Endometrium (tissue), 2 donors: ENCODE data around the gene CBLB.

Experiments
- FAIRE-seq: peaks from 2 replicates; lab custom pipeline; 2012; peaks lifted over from hg19 to GRCh38; lab: Jason Lieb, UNC
- donor health status: control.
- donor health status: control.

CBLB gene

DNA sequence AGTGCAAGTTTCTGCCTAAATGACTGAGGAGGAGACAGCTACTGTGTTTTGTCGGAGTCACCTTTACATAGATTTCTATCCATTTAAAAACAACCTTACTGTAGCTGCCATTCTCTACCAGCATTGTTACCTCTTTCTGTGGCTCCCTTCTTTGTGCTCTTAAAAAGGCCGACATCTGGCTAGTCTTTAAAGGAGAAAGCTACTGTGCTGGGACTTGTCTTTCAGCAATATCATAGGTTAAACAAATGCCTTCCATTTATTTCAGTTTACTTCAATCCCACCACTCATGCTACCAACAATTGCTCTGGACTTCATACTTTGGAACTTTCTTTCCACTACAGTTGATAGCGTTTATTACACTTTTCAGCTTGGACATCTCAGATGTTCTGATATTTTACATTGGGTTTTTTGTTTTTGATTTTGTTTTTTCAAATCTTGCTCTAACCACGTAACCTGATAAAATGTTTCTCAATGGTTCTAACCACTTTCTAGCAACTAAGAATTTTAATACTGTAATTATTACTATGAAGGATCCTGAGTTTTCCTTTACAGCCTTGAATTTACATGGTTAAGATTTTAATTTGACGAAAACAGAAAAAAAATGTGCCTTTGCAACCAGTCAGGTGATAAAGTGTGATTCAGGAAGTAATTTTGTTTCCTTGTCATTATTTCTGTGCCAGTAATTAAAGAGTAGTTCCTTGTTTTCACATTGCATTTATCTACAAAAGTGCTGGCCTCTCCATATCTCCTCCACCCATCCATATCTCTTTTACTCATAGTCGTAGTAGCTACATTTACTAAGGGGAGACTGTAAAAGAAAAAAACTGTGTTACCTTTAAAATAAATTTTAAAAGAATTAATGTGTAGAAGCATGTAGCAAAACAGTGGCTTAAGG is 1.3 kb upstream of the CBLB start:
- FAIRE-seq = no peak

DNA sequence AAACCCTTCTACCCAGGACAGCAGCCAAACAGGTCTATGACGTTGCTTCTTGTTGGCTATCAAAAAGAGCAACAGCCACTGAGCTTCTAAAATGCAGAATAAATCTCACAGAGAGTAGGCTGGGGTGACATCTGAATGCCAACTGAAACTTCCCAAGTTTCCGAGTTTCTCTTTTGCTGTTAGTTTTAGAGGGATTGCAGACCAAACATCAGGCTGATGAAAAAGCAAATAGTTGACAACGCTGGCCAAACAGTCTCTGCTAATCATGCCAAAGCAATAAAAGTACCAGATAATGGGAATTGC is 670 bp upstream of the CBLB start:
- no peak for FAIRE-seq

DNA sequence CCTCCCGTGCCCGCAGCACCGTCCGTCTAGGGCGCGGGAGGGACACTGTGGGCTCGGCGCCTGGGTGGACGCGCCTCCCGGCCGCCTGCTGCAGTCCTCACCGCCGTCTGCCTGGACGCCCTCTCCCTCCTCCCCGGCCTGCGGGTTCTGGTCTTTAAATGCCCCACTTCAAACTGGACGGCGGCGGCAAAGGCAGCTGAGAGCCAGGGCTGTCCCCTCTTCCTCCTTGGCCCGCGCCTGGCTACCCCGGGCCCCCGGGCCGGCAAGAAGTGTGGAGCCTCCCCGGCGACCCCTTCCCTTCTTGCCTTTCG is 426 bp downstream of the CBLB start:
- FAIRE-seq = no peak

DNA sequence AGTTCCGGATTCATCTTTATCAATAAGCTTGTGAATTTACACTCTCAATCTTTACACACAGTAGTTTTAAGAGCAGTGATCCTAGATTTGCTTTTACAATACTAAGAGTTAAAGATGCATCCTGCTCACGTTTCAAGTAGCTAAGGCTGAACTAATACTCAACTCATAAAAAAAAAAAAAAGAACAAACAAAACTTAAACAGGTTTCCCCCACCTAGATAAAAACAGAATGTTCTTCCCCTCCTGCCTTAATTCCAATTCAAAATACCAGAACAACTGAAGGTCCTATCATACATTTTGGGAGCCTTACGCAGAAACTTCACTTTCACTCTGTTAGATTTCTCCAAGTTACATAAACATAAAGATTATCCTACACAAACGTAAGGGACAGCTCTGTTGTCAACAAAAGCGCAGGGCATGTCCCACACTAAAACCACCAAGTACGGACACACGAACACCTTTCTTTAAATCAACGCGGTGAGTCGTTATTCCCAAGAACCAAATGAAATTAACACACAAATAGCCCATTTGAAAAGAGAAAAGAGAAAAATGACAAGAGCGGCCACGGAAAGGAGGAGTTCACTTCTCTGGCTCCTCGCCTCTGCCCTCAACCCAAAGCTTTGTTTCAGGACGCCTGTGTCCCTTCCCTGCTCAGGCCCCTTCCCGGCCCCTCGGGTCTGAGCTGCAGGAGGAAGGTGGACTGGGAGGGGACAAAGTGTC is 941 bp downstream of the CBLB start:
- FAIRE-seq = no peak

DNA sequence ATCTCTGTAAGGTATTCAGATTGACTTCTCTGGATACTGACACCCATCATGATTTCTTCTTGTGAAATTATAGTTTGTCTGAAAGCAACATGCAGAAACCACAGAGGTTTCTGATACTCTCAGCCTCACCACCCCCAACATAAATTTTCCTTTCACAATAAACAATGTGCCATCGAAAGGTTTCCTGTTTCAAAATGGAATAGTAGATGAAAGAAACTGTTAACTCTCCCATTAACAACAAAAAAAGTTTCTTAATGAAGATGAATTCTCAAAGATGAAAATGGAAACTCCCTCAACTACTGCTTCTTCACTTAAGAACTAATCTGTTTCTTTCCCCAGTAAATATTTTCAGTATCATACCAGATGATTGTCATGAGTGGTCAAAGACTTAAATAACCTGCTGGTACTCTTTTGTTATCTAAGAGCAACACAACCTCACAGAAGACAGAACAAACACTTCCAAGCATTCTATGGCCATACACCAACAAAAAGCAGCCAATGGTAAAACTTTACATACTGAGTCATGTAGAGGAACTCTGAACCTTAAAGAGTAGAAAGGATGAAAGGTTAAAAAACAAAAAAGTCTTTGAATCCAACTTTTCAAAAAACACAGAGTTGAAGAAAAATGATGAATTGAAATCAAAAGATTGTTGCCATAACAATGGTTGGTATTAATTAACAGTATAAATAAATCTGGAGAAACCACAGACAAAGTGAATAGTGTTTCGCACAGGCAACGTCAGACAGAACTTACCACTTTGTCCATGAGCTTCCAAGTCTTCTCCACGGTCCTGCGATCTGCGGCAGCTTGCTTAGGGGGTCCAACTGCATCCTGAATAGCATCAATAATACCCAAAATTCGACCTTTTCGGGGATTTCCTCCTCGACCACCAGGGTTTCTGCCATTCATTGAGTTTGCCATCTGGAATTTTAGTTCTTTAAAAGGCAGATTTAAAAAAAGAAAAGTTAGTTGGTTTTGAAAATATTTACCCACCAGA is 1.9 kb downstream of the CBLB start:
- FAIRE-seq = no peak

DNA sequence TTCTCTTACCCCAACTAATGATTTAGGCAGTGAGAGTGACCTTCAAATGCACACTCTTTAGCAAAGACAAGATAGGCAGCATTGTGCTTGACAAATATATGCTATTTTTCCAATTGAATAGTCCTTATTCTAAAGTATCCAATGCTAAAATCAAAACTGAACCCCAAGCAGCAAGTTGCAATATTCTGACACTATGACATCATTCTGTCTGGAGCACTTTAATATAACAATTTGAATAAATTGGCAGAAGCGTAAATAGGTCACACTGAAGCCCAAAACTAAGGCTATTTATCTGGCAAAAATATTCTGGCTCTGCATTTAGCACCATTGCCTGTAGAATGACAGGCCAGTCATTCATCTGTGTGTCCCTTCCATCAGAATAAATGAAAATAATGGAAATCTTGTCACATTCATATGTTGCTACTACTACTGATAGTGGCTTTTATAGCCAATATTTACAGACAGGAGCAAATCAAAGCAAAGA is 2.9 kb downstream of the CBLB start:
- no peak for FAIRE-seq

DNA sequence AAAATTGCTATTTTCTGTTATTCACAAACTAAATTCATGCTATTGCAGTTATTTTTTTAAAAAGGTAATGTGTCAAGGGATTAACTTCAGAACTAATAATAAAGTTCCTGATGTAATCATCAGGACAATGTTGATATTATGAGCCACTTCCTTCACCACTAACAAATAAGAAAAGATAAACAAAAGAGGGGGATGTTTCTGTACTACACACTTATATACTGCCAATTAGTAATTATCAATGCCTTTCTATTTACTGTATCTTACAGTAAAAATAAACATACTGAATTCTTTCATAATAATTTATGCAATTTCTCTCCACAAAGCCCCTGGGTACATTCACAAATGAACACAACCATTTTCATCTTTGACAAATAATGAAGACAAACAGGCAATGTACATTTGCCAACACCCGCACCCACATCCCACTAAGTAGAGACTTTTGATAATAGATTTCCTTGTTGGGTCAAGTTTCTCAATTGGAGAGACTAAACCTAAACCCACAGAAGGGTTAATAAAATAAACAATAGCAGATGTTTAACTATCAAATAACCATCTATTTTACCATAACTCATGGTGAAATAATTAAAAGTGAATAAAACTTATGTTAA is 3.7 kb downstream of the CBLB start:
- no peak for FAIRE-seq

DNA sequence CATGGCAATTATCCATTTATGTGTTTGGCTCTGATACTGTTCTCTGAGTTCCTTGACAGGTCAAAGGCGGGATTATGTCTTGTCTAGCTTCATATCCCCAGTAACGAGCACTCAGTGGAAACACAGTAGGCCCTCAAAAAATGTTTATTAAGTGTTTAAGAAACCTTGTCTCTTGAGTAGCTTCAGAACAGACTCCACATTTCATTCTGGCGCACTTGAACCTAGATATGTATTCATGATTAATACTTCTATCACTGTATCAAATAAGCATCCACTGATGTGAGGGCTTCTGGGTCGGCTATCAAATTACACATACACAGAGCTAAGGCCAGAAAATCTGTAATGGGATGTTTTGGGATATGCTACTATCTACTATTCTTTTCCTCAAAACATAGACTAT is 4.6 kb downstream of the CBLB start:
- FAIRE-seq = no peak

DNA sequence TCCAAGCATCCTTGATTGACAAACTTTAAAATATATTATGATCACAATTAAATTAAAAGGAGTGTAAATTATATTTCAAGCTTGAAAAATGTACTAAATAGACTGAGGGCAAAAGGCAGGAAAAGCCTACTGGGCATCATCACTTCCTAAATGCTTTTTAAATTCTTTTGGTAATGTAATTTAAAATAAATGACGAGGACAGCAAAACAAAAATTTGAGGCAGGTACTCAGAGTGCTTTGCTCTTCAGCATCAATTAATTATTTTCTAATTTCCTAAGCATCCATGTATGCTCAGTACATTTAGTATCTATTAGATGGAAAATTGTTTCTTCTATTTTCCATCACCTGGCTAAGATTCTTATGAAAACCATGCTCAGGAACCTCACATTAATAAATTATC is 5.2 kb downstream of the CBLB start:
- FAIRE-seq = no peak

DNA sequence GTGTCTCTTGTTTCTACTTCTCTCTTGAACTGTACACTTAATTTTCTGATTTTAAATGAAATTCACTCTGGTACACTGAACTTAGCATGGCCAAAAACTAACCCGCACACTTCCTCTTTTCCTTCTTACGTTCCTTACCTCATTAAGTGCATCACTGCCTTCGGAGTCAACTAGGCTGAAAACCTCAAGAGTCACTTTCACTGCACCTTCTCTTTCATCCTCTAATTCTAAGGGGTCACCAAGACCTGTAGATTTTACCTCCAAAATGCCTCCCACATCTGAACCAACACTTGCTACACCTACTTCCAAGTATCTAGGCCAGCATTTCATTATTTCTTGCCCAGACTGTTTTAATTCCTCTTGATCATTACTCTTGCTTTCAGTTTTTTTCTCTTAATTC is 6.6 kb downstream of the CBLB start:
- no peak for FAIRE-seq

DNA sequence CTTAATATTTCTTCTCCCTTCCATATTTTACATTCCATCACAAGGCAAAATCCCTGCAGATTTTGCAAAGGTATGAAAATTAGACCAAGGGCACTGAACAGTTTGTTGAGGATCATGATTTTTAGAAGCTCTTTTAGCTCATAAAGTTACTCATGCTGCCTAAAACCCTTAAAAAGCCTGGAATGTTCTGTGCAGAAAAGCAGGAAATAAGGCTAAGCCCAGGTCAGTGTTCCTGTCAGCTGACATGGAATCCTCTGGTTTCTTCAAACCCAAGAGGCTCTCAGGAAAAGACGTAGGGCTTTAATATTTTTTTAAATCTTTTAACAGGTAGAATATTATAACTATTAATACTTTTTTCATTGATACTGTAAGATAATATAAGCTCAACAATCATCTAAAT is 8.2 kb downstream of the CBLB start:
- FAIRE-seq = no peak

DNA sequence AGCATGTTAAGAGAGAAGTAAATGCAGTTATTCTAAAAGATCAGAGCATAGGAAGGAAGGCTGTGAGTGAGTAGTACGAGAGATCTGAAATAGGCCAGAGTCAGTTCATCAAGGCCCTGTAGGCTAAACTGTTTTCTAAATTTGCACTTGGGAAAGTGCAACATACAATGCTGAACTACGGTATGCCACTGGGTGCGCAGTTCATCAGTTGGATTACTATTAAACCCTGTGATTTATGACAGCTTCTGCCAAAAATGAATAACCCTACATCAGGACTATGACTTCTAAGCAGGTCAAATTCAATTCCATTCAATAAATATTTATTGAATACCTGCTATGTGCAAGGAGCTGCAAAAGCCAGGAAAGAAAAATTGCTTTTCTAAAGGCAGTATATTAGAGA is 10.8 kb downstream of the CBLB start:
- FAIRE-seq = no peak

DNA sequence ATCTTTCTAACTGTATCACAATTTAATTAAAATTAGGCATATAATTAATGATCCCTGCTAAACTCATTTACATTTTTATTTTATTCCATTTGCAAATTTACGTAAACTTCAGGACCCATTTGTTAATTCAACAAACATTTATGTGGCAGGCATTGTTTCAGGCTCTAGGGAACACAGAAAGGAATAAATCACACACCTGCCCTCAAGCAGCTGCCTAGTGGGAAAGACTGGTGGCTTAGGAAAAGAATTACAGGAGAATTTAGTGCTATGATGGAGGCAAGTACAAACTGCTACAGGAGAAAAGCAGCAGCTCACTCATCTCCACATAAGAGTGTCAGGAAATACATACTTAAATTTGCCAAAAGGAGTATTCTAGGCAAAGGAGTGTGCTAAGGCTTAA is 11.2 kb downstream of the CBLB start:
- no peak for FAIRE-seq

DNA sequence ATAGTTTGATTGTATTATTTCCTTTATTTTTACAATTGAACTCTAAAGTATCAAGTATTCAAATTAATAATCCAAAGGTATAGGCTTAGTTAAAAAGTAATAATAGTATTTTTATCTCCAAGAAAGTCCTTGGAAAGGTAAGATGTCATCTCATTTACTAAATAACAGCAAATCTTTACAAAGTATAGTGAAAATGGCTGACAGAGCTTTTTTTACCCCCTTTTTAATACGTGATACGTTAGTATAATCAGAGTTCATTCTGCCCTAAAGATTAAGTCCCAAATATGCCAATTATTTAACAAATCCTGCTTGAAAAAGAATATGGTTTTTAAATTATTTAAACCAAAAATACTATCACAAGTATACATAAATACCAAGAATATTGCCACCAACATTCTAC is 12.2 kb downstream of the CBLB start:
- no peak for FAIRE-seq

DNA sequence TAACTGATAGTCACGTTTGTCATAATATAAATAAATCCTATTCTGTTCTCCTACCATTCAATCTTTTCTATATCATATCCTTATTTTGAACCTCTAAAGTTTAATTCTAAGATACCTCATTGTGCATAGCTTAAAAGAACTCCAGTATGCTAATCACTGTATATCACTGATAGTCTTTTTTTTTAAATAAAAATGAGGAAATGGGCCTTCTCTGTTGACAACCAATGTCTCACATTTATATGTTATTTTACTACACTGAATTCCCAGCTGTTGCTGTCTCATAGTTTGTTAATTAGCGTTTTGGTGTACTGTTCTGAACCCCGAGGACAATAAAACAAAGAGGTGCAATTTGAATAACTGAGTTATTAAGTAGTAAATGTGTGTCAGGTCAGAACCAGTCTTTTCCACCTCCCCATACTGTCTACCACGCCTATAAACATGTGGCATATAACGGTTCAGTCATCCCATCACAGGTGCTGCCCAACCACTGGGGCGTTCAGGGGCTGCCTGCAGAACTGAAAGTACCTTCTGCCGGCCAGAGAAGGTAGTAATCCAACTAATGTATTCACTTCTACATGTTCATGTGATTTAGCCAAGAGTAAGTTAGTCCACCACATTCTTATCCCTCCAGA is 14.9 kb downstream of the CBLB start:
- peak; percentile 48 for FAIRE-seq

DNA sequence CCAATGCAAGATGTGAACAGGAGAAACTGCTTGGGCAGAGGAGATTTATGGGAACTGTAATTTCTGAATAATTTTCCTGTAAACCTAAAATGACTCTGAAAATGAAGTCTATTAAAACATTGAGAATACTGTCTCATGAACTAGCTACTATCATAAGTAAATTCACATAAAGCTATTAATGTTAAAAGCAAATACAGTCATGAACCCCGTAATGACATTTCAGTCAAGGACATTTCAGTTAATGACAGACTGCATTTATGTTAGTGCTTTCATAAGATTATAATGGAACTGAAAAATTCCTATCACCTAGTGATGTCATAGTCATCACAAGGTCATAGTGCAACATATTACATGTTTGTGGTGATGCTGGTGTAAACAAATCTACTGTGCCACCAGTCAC is 17.2 kb downstream of the CBLB start:
- FAIRE-seq = peak; percentile 8

DNA sequence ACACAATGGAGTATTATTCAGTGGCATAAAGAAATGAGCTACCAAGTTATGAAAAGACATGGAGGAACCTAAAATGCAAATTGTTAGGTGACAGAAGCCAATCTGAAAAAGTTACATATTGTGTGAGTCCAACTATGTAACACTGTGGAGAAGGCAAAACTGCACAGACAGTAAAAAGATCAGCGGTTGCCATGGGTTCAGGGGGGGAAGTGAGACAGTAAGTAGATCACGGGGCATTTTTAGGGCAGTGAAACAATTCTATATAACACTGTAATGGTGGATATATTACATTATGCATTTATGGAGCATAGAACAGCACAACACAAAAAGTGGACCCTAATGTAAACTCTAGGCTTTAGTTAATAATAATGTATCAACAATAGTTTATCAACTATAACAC is 17.6 kb downstream of the CBLB start:
- FAIRE-seq = no peak

DNA sequence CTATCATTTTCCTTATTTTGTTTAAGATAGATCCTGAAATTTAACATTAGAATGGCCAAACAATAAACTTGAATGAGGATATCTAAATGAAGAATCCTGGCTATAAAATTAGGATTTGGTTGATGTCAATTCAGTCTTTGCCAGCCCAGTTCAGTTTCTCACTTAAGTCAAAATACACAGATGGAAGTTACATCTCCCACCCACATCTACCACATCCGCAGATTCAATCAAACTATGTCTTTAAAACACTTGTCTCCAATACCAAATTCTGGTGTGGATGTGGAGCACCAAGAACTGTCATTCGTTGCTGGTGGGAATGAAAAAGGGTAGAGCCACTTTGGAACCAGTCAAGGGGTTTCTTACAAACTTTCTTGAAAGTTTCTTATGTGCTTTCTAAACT is 18.2 kb downstream of the CBLB start:
- FAIRE-seq = no peak

DNA sequence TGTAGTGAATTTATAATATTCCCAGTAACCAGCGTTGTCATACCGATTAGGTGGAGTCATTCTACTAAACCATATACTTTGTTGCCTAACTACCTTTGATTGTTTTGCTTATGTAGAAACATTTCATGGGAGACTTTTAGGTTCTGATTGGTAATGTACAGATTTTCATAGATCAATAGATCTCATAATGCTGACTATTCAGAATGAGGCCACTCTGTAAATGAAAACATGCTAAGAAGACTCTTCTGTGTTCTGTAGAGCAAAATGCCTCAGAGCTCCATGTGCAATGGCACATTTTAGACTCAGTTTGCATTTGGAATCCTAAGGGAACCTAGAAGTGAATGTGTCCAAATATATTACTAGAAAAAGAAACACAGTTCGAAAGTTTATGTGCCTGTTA is 20.0 kb downstream of the CBLB start:
- FAIRE-seq = no peak

DNA sequence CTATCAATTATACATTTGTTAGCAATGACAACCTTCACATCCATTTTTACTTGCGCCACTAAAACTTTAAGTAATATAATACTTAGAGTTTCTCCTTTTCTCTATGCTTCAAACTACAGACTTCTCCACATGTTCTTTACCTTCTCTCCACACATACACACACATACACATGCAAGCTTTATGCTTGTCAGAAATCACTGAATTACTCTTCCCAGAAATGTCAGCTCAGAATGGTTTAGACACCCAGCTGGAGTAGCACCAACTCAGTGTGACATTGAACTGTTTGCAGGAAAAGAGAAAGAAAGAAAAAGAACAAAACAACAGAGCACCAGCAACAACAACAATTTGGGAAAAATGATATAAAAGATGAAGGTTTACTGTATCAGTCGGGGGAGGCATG is 20.9 kb downstream of the CBLB start:
- FAIRE-seq = no peak

DNA sequence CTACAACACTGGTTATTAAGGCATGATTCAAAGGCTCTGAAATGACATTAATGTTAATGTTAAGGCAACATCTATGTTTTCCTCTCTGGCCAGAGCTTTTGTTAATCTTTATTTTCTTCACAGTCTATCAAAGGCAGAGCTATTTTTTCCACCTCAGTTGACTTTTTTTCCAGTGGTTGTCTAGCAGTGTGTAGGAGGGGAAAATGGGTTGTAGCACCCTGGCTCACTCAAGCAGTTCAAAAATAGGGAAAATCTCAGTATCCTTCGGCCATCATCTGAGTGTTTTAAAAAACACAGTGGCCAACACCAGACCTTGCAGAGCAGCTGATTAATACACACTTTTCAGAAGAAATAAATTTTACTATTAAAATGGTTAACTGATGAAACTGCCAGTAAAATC is 21.4 kb downstream of the CBLB start:
- no peak for FAIRE-seq

DNA sequence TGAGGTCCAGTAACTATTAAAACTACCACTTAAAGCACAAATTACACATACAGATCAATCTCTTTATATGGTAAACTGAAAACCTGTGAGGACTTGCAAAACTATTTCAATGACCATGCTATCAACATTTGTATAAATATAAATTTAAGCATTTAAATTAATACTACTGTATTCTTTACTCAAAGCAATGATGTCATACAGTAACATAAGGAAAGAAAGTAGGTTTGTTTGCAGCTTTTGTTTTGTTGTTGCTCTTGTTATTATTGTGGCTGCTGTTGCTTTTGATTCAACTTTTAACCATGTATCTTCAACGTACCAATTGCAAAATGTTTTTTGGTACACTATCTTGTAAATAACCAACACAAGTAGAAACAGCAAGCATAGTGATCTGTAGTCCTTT is 22.0 kb downstream of the CBLB start:
- no peak for FAIRE-seq
